Astrocyte of the hippocampus (primary cell): ENCODE measurements around the gene TMEM41B.
A peak's percentile ranks its signal among the peaks of the same experiment; 100 is the strongest.
"Not testable (repeated sequence)": the region's sequence is repeated elsewhere in the genome, so short reads cannot be mapped to it uniquely, and the experiment has no call there.

Source experiments
- DNase-seq: peaks from one replicate; pipeline ENCODE4 v3.0.0; 2011; ENCODE audit warnings: low read depth, low spot score

The TMEM41B gene

DNA sequence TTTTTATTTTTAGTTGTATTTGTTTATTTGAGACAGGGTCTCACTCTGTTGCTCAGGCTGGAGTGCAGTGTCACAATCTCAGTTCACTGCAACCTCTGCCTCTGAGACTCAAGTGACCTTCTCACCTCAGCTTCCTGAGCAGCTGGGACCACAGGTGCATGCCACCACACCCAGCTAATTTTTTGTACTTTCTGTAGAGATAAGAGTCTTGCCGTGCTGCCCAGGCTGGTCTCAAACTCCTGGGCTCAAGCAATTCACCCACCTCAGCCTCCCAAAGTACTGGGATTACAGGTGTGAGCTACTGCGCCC is 53.6 kb downstream of the TMEM41B start:
- DNase-seq: not testable (repeated sequence)

DNA sequence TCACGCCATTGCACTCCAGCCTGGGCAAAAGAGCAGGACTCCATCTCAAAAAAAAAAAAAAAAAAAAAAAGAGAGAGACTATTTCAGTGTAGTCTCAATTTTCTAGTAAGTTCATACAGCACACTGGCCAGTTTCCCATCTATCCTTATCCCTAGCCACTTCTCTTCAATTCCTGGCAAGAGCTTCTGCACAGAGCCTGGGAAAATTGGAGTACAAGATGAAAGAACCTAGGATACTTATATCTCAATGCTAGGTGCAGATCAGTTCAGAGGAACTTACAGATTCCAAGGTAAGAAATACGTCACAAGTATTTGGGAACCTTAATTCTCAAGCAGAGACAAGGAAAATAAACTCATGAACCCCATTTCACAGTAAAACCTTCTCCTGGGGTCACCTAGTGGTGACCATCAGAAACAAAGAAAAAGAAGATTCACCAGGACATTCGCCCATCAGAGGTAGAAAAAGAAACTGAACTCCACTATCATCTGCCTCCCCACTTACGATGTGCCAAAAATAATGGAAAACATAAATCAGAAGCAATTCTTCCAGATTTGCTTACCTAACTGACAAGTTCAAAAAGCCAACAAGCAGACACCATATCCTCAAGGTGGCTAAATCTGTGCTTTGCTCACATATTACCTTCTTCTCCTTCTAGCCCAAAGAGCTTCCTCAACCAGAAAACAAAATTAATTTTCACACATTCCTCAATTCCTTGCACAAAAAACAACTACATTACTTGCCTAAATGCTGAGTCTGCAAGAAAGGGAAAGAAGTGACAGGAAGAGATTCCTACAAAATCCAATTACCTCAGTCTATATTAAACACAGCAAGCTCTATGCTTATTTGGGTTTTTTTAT is 54.2 kb downstream of the TMEM41B start:
- DNase-seq: no peak

DNA sequence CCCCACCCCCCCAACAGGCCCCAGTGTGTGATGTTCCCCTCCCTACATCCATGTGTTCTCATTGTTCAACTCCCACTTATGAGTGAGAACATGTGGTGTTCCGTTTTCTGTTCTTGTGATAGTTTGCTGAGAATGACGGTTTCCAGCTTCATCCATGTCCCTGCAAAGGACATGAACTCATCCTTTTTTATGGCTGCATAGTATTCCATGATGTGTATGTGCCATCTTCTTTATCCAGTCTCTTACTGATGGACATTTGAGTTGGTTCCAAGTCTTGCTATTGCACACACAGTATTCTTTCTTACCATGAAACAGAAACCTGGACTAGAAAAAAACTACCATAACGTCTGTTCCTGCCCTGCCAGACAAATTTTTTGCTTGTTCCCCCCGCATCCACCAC is 56.1 kb downstream of the TMEM41B start:
- not testable (repeated sequence) for DNase-seq

DNA sequence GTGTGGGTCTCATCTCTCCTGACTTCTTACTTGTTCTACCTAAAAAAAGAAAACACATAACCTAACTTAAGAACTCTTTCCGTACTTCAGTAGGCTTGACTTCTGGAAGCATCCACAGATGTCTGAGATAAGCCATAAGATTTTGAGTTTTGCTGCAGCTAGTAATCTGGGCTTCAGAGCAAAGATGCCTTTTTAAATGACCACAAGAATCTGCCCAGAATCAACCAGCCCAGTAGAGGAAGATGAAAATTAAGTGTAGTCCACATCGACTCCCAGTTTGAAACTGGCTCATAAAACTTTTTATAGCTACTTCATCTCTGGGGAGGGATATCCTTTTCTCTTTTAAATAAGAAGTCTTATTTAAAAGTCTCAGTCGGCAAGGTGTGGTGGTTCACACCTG is 60.0 kb downstream of the TMEM41B start:
- no peak for DNase-seq

DNA sequence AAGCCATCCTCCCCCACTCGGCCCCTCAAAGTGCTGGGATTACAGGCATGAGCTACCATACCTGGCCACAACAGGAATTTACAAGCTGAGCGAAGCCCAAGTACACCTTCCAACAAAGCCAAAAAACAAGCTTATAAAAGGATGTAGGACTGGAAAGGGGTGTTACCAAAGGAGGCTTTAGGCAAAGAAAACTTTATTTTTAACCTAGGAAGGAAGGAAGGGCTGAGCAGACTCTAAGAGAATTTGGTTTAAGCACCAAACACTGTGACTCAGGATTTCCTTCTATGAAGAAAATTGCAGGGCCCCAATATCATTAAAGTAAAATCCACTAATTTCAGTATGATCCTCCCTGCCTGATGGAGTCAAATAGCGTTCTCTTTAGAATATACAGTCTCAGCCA is 61.3 kb downstream of the TMEM41B start:
- DNase-seq: no peak

DNA sequence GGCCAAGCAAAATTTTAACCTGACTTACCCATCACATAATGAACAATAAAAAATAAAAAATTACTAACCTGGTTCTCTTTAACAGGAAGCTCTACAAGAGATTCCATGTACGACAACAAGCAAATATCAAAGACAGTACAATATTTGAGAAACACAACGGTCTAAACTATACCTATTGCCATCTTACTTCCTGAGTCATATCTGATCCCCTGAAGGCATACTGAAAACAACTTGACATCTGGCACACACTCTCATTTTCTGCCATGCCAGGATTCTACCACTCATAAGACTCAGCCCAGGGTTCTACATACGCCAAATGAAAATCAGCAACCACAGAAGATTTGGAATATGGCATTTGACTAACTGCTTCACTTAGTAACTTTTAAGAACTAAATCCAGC is 63.1 kb downstream of the TMEM41B start:
- no peak for DNase-seq

DNA sequence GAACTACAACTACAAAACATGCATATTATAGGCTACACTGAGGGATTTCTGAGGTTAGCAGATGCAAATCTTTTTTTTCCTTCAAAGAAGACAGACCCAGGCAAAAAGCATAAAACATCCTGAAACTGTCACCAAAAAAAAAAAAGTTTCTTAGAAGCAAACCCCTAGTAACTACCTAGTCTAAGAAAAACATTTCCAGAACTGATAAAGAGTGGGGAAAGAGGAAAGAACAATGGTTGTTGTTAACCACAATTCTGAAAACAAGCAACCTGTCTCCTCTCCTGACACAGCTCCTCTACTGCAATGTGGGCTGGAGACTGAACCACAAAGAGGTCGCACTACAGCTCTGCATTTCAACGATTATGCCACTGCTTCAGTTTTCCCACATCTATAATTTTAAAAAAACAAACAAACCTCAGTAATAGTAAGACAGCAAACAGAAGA is 64.2 kb downstream of the TMEM41B start:
- peak; percentile 60 for DNase-seq

DNA sequence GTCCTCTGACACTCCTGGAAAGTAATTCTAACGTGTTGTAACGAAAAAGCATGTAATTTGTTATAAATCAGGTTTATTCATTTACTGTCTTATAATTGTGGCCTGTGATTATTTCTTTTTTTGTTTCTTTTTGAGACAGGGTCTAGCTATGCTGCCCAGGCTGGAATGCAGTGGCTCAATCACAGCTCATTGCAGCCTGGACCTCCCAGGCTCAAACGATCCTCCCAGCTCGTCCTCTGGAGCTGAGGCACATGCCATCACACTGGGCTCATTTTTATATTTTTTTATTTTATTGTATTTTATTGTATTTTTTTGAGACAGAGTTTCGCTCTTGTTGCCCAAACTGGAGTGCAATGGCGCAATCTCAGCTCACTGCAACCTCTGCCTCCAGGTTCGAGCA is 65.1 kb downstream of the TMEM41B start:
- DNase-seq: no peak

DNA sequence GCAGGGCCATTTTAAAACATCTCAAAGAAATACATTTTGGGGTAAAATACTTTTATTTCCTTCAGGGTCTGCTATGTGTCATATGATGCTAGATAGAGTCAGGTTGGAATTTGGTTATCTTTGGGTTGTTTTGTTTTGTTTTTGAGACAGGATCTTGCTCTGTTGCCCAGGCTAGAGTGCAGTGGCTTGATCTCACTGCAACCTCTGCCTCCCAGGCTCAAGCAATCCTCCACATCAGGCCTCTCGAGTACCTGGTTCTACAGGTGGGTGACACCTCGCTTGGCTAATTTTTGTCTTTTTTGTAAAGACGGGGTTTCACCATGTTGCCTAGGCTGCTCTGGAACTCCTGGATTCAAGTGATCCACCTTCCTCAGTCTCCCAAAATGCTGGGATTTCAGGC is 66.5 kb downstream of the TMEM41B start:
- DNase-seq: no peak

DNA sequence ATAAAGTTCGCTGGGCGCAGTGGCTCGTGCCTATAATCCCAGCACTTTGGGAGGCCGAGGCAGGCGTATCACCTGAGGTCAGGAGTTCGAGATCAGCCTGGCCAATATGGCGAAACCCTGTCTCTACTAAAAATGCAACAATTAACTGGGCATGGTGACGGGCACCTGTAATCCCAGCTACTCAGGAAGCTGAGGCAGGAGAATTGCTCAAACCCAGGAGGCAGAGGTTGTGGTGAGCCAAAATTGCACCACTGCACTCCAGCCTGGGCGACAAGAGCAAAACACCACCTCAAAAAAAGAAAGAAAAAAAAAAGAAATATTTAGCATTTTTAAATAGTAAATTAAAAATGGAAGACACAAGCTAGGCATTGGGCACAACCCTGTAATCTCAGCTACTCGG is 78.2 kb downstream of the TMEM41B start:
- DNase-seq: not testable (repeated sequence)

DNA sequence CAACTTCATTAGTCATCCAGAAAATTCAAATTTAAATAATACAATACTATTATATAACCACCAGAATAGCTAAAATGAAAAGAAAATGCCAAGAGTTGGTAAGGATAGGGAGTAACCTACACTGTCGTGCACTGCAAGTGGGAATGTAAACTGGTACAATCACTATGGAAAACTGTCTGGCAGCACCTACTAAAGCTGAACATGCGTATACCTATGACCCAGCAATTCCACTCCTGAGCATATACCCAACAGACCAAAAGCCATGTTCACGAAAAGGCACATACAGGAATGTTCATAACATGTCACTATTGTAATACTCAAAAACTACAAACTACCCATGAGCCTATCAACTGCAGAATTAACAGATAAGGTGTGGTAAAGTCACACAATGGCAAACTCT is 81.9 kb downstream of the TMEM41B start:
- DNase-seq: no peak

DNA sequence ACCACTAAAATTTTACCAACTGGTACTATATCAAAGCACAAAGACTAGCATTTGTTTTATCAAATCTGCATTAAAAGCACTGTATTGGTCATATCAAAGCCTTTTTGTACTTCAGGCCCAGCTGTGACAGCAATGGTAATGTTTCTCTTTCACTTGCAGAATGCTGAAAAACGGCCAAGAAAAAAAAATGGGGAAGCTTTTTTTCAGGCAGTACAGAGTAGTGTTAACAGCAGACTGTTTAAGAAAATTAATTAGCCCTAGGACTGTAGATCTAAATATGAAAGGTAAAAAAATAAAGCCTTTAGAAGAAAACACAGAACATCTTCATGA is 82.6 kb downstream of the TMEM41B start:
- peak; percentile 79 for DNase-seq
